Measurements from ENCODE around the gene MREG.

The MREG gene

DNA sequence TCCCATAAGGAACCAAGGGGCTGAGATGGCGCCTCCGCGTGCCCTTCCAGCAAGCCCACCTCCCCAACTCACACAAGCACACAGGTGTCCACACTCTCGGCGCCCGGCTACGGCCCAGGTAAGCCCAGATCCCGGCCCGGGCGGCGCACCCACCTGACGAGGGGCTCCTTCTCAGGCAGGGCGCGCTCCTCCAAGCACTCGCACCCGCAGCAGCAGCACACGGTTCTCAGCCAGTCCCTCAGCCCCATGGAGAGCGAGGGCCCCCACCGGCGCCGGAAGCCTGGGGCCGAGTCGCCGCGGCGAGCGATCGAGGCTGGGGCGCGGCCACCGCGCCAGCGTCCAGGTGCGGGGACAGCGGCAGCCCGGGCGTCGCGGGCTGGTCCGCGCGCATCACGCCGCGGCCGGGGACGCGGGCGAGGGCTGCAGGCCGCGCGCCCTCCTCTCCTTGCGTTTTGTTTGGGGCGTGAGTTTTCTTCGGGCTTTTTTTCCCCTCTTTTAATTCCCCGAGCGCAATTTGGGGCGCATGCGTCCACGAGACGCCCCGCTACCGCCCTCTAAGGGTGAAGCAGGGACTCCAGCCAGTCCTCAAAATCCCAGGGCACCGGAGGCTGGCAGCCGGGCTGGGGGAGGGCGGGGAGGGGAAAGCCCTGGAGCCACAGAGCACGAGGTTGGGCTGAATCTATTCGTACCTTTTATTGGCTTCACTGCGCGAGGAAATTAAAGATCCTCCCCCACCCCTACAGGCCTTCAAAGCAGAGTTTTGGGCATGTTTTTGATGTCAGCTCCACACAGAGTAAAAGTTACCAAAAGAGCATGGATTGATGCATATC, at the start of gene MREG:
Gene MREG, minus strand, starts transcription at position 472 of the 830 bp plus-strand sequence. Its CDS starts 224 bp downstream, at position 248.
- peak; percentile 90 for DNase-seq

DNA sequence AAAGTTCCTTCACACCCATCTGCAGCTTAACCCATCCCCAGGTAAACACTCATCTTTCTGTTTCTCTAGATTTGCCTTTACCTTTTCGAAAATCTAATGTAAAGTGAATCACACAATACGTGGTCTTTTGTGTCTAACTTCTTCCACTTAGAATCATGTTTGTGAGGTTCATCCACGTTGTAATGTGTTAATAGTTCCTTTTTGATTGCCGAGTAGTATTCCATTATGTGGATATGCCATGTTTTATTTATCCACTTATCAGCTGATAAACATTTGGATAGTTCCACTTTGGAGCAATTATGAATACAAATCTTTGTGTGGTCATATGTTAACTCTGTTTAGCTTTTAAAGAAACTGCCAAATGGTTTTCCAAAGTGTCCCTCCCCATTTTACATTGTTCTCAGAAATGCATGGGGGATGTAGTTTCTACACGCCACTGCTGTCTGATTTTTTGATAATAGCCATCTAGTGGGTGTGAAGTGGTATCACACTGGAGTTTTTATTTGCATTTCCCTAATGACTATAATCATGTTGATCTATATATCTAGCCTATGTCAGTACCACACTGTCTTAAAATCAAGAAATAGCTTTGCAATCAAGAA, 46.0 kb upstream of the MREG start:
- DNase-seq, result peak; percentile 26

DNA sequence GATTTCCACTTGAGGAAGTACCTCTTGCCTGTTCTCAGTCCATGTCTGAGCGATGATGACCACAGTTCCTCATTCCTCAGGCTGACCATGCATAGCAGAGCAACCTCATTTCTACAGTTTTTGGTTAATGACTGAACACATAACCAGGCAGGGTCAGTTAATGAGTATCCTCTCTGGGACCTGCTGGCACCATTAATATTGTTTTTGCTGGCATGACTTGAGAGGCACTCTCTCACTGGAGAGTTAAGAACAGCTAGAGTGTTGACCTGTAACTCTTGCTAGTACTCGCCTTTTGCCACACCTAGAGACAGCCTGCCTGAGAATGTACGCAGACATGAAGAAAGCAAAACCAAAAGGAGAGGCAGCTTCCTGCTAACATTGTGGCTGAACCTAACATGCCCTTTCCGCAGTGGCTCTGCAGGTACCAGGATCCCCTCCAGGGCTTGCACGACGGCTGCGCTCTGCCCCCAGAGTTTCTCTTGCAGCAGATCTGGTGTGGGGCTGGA, 44.4 kb upstream of the MREG start:
- DNase-seq, result peak; percentile 74

DNA sequence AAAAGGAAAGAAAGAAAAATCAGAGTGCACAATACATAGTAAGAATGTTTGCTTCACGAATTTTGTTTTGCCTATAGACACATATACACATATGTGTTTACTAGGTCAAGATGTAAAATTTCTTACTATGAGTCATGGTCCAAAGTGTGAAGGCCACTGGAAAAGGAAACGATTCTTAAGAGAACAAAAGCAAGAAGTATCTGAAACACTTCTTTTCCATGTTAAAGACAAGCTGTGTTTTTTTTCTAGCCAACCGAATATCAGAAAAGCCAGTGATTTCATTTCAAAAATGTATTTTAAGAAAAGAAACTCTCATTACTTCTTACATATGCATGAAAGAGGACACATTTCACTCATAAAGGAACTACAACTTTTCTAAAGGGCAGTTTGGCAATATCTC, 43.4 kb upstream of the MREG start:
- no peak for DNase-seq

- DNase-seq, result no peak
Measured at GRCh38 chr2:216055680-216056079, 42.3 kb upstream of the MREG start.

DNA sequence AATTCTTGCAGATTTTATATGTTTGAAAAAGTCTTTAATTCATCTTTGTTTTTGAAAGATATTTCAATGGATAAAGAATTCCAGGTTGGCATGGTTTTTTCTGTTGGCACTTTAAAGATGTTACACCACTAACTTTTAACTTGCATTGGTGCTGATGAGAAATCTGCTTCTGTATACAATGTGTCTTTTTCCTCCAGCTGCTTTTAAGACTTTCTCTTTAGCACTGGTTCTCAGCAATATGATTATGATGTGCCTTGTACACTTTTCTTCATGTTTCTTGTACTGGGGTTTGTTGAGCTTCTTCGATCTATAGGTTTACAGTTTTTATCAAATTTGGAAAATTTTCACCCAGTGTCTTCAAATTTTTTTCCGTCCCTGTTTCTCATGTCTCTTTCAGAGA, 39.1 kb upstream of the MREG start:
- DNase-seq, result no peak

DNA sequence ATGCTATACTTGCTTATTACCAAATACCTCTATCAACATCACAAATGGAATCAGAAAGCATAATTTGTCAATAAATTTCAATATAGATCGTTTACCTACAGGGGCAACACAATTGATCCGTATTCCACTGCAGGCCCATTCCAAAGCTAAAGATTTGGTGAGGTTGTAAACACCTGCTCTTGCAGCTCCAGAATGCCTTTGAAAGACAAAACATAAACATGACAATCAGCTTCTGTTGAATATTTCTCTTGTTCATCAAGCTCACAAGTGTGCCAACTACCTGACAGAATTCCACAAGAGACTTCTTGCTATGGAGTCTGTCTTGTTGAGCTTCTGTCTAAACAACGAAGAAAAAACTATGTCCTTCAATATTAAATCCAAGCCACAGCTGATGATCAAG, 38.0 kb upstream of the MREG start:
- DNase-seq, result no peak

GRCh38 chr2:216049452-216049851, 36.1 kb upstream of the MREG start:
- DNase-seq, result no peak

DNA sequence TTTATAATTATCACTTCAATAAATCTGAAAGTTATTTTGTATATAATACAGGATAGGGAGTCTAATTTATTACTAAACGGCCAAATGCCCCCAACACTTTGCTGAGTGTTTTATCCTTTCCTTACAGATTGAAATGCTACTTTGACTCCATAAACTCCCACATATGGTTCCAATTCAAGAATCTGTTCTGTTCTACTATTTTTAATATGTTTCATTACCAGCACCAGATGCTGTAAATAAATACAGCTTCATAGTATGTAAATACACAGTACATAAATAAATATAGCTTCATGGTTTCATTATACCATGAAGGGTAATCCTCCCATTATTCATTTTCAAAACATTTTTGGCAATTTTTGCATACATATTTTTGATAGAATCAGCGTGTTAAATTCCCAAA, 34.0 kb upstream of the MREG start:
- DNase-seq, result no peak

DNA sequence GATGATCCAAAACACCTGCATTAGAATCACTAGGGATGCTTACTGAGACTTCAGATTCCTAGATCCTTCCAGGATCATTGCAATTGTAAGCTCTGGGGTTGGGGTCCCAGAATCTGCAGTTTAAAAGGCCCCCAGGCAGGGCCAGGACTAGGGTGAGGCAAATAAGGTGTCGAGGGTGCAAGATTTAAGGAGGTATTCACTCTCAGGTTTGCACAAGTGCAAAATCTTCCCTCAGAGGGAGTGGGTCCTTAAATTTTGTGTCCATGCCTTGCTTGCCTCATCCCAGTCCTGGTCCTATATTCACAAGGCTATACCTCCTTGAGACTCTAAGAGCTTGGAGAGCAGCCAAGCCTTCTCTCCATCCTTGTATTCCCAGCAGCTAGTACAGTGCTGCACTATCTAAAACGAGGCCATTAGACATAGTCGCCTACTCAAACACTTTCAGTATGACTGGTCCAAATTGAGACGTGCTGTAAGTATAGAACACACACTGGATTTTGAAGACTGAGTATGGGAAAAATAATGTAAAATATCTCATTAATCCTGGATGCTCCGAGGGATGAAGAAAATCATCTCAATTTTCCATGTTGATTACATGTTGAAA, 31.6 kb upstream of the MREG start:
- DNase-seq, result no peak

GRCh38 chr2:216043949-216044348, 30.6 kb upstream of the MREG start:
- DNase-seq, result no peak

GRCh38 chr2:216041438-216041837, 28.1 kb upstream of the MREG start:
- no peak for DNase-seq

- no peak for DNase-seq
Measured at GRCh38 chr2:216039918-216040317, 26.6 kb upstream of the MREG start.

- DNase-seq, result peak; percentile 77
Measured at GRCh38 chr2:216034065-216034464, 20.7 kb upstream of the MREG start.

GRCh38 chr2:216033403-216033802, 20.1 kb upstream of the MREG start:
- DNase-seq, result no peak

DNA sequence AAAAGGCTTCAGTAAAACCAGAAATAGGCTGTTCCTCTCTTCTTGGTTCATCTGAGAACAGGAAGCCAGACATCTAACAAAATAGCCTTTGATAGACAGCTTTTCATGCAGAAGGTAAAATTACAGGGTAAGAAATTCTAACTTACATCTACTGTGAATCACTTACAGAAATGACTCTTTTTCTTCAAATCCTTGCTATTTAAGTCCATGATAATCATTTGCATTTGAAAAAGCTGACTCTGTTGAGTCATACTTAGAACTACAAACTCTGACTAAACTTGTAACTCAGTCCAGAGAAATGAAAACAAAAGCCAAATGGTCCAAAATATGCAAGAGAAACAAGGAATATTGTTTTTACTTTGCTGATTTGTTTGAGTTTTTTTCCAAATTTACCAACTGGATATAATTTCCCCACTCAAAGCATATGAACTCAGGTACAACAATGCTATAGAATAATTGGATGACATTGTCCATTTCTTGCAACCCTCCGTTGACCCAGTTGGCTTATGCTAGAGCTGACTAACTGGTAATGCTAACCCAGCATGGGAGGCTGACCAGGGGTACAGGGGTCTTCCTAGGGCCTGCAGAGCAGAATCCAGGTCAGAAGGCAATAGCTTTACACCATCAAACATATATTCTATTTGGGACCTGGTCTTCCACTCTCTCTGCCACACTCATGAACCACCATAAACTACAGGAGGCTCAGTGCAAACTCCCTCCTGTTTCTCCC, 18.8 kb upstream of the MREG start:
- DNase-seq, result no peak

DNA sequence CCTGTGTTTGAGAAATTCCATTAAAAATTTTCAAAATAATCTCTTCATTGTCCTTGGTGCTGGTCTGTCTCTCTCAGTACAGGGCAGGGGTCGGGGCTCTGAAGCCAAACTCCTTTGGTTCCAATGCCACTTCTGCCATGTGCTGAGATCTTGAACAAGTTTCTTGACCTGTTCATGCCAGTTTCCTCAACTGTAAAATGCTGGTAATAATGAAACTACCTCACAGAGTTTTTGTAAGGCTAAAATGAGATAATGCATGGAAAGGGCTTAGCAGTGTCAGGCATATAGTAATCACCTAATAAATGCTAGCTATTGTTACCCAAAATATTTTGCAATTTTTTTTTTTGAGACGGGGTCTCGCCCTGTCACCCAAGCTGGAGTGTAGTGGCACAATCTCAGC, 16.9 kb upstream of the MREG start:
- no peak for DNase-seq

- DNase-seq, result no peak
Measured at GRCh38 chr2:216029416-216030129, 16.2 kb upstream of the MREG start.

- DNase-seq, result no peak
Measured at GRCh38 chr2:216024779-216025336, 11.5 kb upstream of the MREG start.

DNA sequence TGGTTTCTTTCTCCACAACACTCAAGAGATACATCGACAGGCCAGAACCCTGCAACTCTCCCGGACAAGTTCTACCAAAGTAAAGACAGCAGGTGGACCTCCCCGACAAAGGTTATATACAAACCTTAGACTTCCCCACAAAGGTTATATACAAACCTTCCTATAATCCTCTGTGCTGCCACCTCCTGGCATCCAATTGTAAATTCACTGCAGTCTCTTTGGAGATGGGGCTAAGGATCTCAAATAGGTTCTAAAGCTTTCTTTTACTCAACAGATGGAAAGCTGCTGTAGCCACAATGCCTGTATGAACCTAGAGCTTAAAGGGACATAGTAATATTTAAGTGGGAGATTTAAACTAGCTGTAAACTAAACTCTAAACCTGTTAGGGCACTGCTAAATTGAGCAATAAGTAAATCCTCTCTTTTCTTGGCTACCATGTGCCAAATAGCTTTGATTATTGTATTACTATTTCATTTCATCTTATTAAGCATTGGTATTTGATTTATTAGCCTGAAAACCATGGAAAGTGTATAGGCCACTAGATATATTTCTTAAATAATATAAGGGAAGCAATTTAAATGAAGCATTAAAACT, 9.8 kb upstream of the MREG start:
- DNase-seq, result peak; percentile 57

- DNase-seq, result no peak
Measured at GRCh38 chr2:216021768-216022565, 8.6 kb upstream of the MREG start.
